Mesothelial cell of epicardium (in vitro differentiated cells): ENCODE data around the gene ALKBH6. TPM values are rescaled to one million over a fixed set of nuclear protein-coding genes. Genes with fewer than 3 reads are reported as not detected.
A peak's percentile ranks its signal among the peaks of the same experiment; 100 is the strongest.
"Not testable (repeated sequence)": the region's sequence is repeated elsewhere in the genome, so short reads cannot be mapped to it uniquely, and the experiment has no call there.

ENCODE experiments used
- DNase-seq, 2 experiments: peaks; one replicate each; pipeline ENCODE4 v3.0.0; 2021; ENCODE audit warnings: low spot score in 2 of 2; ENCODE audit not compliant: unreplicated experiment in 2 of 2
- H3K27ac Mint-ChIP-seq: 2 replicates; pipeline ENCODE4 v1.8.0; 2021; ENCODE audit warnings: mixed read lengths
- H3K27me3 Mint-ChIP-seq: 2 replicates; pipeline ENCODE4 v1.8.0; 2021; ENCODE audit warnings: low read depth, mixed read lengths
- H3K36me3 Mint-ChIP-seq: 2 replicates; pipeline ENCODE4 v1.8.0; 2021; ENCODE audit warnings: mixed read lengths
- H3K4me1 Mint-ChIP-seq: 2 replicates; pipeline ENCODE4 v1.8.0; 2021; ENCODE audit warnings: mixed read lengths
- H3K4me3 Mint-ChIP-seq: 2 replicates; pipeline ENCODE4 v1.8.0; 2021; ENCODE audit warnings: mild to moderate bottlenecking, moderate library complexity, mixed read lengths
- H3K9me3 Mint-ChIP-seq: 2 replicates; pipeline ENCODE4 v1.8.0; 2021; ENCODE audit warnings: mixed read lengths
- total RNA-seq: library from RNA; stranded (reverse); gene quantifications from 3 replicates; pipeline ENCODE4 v1.2.1, GENCODE V29; 2021
- TF ChIP-seq, protein P1 (sequence below): fragments of 200-600 bp; sonication (generic); IDR thresholded peaks from one replicate; pipeline ENCODE4 v1.5.0; 2021; ENCODE audit warnings: antibody characterized with exemption; ENCODE audit not compliant: unreplicated experiment

Gene ALKBH6
- total RNA-seq, 1 donor from 2014 or later: 28.9 TPM

DNA sequence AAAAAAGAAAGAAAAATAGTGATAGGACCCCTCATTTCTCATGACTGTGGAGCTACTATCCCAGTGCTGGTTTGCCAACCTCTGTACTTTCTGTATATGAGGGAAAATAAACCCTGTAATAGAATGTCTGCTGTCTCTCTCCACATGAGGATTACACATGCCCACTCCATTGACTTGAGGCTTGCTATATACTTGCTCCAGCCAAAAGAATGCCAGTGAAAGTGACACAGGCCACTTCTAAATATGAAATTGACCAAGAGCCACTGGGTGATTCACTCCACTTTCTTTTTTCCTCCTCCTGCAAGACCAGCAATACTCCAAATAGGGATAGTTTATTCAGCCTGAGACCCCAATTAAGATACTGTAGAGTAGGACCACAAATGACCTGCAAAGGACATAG, 33.8 kb upstream of the ALKBH6 start:
- DNase-seq: no peak
- TF ChIP-seq, protein P1, sequence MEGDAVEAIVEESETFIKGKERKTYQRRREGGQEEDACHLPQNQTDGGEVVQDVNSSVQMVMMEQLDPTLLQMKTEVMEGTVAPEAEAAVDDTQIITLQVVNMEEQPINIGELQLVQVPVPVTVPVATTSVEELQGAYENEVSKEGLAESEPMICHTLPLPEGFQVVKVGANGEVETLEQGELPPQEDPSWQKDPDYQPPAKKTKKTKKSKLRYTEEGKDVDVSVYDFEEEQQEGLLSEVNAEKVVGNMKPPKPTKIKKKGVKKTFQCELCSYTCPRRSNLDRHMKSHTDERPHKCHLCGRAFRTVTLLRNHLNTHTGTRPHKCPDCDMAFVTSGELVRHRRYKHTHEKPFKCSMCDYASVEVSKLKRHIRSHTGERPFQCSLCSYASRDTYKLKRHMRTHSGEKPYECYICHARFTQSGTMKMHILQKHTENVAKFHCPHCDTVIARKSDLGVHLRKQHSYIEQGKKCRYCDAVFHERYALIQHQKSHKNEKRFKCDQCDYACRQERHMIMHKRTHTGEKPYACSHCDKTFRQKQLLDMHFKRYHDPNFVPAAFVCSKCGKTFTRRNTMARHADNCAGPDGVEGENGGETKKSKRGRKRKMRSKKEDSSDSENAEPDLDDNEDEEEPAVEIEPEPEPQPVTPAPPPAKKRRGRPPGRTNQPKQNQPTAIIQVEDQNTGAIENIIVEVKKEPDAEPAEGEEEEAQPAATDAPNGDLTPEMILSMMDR: no peak
- Mint-ChIP-seq H3K9me3 (peaks cover 6% of the 10 kb centered on the region), H3K27me3 (no peaks in the 10 kb centered on the region), H3K36me3 (peaks cover 14% of the 10 kb centered on the region), H3K27ac (no peak overlapping the region), H3K4me3 (no peak overlapping the region), H3K4me1 (peaks cover 10% of the 10 kb centered on the region)

DNA sequence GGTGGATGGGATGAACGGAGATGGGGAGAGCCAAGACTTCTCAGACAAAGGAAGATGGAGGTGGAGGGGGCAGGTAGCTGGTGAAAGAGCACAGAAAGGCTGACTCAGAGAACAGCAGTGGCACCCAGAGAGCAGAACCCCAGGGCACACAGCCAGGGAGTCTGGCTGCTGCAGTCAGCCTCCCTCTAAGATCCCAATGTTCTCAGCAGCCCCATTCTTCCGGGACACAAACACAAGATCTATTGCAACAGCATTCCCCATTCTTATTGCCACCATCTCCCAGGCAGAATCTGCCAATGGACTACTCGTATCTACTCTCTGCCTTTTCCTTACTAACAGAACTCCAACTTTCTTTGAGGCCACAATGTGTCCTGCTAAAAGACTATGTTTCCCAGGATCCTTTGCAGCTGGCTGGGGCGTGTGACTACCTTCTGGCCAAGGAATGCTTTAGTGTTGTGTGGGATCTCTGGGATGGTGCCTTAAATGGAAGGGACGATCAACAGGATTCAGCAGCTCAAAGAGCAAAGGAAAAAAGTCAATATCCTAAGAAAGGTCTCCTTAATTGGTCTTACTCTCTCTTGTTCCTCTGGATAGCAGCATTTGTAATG, 32.5 kb upstream of the ALKBH6 start:
- no peak for DNase-seq
- Mint-ChIP-seq H3K4me1 (peaks cover 19% of the 10 kb centered on the region), H3K27ac (no peak overlapping the region), H3K9me3 (peaks cover 6% of the 10 kb centered on the region), H3K36me3 (peaks cover 14% of the 10 kb centered on the region), H3K4me3 (no peak overlapping the region), H3K27me3 (no peaks in the 10 kb centered on the region)
- TF ChIP-seq, protein P1: no peak

DNA sequence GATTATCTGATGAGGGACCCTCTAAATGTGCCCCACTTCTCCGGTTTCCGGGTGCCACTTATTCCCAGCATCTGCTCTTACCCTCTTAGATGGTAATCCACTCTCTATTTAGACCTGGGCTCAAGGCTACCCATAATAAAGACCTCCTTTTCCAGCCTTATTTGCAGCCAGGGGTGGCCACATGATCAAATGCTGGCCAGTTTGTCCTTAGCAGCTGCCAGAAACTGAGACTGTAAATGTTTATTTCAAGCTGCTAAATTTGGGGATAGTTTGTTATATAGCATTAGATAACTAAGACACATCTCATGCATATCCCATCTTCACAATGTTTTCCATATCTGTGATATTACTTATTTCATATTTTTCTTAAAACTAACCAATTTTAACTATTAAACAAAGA, 29.9 kb upstream of the ALKBH6 start:
- Mint-ChIP-seq H3K4me1 (peaks cover 20% of the 10 kb centered on the region), H3K36me3 (peaks cover 16% of the 10 kb centered on the region), H3K27ac (no peak overlapping the region), H3K27me3 (no peaks in the 10 kb centered on the region), H3K4me3 (no peak overlapping the region), H3K9me3 (peaks cover 6% of the 10 kb centered on the region)
- TF ChIP-seq, protein P1: no peak
- DNase-seq: no peak

DNA sequence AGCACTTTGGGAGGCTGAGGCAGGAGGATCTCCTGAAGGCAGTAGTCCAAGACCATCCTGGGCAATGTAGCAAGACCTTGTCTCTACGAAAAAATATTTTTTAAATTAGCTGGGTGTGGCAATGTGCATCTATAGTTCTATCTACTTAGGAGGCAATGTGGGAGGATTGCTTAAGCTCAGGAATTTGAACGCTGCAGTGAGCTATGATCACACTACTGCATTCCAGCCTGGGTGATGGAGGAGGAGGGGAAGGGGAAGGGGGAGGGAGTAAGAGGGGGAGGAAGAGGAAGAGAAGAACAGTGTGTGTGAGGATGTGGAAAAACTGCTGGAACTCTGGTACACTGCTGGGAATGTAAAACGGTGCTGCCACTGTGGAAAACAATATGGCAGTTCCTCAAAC, 27.8 kb upstream of the ALKBH6 start:
- peaks cover 20% of the 10 kb centered on the region for H3K4me1 Mint-ChIP-seq
- TF ChIP-seq, protein P1: no peak
- peaks cover 15% of the 10 kb centered on the region for H3K36me3 Mint-ChIP-seq
- no peaks in the 10 kb centered on the region for H3K27me3 Mint-ChIP-seq
- H3K27ac Mint-ChIP-seq: peak overlapping the region; percentile 90
- peaks cover 6% of the 10 kb centered on the region for H3K9me3 Mint-ChIP-seq
- H3K4me3 Mint-ChIP-seq: no peak overlapping the region
- DNase-seq: no peak

DNA sequence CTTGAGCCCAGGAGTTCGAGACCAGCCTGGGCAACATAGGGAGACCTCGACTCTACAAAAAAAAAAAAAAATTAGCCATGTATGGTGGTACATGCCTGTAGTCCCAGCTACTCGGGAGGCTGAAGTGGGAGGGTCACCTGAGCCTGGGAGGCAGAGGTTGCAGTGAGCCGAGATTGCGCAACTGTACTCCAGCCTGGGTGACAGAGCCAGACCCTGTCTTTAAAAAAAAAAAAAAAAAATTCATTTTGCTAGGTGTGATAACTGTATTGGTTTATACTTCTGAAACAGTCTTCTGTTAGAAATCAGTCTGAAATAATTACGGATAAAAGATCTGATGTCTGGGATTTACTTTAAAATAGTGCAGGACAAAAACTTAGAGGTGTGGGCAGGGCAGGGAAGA, 27.1 kb upstream of the ALKBH6 start:
- not testable (repeated sequence) for H3K27me3 Mint-ChIP-seq, DNase-seq, H3K4me3 Mint-ChIP-seq, H3K9me3 Mint-ChIP-seq
- H3K36me3 Mint-ChIP-seq: peaks cover 10% of the 10 kb centered on the region
- peak overlapping the region; percentile 90 for H3K27ac Mint-ChIP-seq
- H3K4me1 Mint-ChIP-seq: peaks cover 20% of the 10 kb centered on the region

DNA sequence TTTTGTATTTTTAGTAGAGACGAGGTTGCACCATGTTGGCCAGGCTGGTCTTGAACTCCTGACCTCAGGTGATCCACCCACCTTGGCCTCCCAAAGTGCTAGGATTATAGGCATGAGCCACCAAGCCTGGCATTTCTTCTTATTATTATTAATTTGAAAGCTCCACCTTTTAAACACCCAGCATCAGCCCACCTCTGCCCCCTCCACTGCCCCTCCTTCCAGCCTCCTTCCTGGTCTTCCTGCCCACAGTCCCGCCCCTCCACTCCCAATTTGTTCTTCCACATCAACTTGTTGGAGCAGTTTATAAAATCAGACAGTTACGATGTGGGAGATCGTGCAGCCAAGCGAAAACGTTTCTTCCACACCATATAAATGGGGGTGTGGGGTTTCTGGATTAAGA, 26.5 kb upstream of the ALKBH6 start:
- H3K9me3 Mint-ChIP-seq: no peaks in the 10 kb centered on the region
- DNase-seq: no peak
- H3K36me3 Mint-ChIP-seq: peaks cover 6% of the 10 kb centered on the region
- TF ChIP-seq, protein P1: no peak
- H3K27me3 Mint-ChIP-seq: no peaks in the 10 kb centered on the region
- peaks cover 20% of the 10 kb centered on the region for H3K4me1 Mint-ChIP-seq
- peak overlapping the region; percentile 50 for H3K27ac Mint-ChIP-seq
- no peak overlapping the region for H3K4me3 Mint-ChIP-seq
